ENCODE measurements around the gene CMTM1.

CMTM1 gene, protein sequence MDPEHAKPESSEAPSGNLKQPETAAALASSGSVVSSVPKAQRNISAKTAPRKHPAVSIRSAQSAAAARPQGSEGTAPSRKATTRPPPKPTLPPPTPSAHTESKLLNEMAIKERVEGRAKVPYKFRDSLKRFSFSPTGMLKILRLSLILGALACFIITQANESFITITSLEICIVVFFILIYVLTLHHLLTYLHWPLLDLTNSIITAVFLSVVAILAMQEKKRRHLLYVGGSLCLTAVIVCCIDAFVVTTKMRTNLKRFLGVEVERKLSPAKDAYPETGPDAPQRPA

DNA sequence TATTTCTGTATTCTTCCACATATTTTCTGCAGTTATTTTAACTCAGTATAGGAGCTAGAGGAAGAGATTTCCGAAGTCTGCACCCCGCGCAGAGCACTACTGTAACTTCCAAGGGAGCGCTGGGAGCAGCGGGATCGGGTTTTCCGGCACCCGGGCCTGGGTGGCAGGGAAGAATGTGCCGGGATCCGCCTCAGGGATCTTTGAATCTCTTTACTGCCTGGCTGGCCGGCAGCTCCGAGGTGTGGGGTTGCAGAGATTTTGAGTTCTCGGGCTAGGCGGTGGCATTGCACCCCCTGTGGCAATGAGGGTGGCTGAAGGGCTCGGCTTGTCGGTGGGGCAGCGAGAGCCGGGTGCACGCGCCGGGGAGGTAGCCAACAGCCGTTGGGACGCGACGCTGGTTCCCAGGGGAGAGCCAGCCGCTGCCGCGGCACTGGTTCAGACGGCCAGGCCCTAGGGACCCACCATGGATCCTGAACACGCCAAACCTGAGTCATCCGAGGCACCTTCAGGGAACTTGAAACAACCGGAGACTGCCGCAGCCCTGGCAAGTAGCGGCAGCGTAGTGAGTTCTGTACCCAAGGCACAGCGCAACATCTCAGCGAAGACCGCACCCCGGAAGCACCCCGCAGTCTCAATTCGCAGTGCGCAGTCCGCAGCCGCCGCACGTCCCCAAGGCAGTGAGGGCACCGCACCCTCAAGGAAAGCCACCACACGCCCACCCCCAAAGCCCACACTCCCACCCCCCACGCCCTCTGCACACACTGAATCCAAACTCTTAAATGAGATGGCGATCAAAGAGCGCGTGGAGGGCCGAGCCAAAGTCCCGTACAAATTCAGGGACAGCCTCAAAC, at the start of gene CMTM1:
TSS of gene CMTM1 (plus strand) at position 389 of the 851 bp plus-strand sequence. CDS start at position 464, 75 bp downstream.
- DNase-seq = no peak

DNA sequence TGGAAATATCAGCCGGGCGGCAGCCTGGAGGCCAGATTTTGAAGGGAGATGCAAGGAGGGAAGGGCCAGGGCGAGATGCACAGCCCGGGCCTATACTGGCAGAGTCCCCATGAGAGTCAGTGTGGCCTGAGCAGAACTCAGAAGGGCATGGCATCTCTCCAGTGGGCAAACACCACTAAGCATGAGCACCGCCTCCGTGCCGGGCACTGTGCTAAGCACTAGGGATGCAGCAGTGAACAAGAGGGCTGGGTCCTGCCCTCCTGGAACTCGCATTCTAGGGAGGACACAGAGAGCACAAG, 49.8 kb upstream of the CMTM1 start:
- DNase-seq = no peak

DNA sequence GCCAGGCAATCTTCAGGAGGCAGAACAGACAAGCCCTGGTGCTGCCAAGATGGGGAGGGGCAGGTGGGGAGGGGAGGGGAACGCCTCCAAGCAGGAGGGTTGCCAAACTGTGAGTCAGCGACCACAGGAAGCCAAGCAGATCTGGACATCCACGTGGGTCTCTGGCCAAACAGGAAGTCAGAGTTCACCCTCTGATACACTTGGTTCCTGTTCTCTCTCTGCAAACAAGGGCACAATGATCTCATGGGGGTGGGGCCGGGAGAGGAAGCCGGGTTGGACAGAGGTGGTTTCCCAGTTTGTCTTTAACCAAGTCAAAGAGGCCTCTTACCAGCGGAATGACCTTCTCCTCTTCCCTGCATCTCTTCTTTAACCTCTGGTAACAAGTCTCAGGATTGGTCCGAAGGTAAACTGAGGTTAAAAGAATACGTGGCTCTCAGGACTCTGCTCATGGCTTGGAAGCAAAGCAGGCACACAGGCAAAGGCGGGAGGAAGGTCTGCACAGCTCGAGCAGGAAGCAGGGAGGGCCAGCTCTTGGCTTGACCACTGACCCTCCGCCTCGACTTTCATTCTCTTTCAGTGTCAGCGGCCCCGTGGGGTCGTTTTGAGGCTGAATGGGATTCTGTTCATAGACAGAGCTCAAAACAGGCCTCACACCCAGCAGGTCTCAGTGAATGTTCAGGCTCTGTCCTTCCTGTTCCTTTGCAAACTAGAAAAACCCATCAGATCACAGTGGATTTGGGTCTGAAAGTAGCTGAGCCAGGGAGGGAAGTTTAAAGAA, 49.2 kb upstream of the CMTM1 start:
- DNase-seq = peak; percentile 93

DNA sequence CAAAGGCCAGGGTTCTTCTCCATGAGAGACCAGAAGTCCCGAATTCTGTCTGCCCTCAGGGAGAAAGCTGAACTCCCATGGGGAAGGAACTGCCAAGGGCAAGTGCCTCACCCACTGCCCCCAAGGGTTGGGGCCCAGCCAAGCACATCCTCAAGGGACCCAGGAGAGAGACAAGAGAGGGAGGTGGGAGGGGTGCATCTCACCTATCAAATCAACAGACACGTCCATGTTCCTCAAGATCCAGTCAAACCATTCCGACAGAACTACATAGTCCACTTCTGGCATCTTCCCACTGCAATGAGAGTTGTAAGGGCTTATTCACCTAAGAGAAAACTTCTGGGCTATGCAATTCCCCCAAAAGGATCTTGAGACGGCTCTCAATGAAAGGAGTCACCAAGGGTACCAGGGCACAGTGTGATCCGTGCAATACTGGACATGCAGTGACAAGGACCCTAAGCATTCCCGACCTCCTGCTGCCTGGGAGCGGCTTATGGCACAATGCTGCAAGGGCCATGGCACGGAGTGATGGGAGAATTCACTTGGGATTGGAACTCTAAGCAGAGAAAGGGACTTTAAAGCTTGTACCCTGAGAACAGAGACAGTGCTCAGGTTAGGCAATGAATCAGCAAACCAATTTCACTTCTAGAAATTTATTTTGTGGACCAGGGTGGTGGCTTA, 48.5 kb upstream of the CMTM1 start:
- DNase-seq = no peak

DNA sequence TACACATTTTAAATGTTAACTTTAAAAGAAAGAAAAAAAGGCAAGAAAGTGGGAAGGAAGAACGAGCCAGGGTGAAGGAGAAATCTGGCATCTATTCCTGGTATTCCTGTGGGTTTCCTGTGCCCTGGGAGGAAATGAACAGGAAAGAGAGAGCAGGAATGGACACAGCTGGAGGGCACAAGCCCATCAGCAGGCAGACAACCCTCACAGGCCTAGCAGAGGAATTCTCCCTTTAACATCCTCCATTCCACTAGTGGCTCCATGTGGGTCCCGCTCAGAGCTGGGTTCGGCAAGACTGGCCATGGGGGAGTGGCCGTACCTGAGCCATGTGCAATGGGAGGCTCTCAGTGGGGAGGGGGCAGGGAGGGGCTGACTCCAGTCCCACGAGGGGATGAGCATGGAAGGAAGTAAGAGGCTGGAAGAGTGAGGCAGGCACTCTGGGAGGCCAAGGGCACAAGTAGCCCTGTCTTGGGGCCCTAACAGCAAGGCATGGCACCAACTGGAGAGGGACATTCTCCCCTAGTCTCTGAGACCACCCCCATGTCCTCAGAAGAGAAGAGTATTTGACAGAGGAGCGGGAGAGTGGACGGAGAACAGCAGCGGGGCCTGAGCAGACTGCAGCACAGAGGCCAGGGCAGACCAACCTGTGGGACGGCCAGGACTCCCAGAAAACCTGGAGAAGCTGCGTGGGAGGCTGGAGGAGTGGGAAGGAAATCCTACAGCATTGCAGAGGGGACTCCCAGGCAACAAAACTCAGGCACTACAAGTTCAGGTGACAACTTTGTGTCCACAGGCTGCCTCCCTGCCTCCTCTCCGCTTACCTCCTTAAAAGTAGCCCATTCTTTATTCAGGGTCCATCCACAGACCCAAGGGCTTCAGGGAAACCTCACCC, 46.5 kb upstream of the CMTM1 start:
- DNase-seq = no peak

DNA sequence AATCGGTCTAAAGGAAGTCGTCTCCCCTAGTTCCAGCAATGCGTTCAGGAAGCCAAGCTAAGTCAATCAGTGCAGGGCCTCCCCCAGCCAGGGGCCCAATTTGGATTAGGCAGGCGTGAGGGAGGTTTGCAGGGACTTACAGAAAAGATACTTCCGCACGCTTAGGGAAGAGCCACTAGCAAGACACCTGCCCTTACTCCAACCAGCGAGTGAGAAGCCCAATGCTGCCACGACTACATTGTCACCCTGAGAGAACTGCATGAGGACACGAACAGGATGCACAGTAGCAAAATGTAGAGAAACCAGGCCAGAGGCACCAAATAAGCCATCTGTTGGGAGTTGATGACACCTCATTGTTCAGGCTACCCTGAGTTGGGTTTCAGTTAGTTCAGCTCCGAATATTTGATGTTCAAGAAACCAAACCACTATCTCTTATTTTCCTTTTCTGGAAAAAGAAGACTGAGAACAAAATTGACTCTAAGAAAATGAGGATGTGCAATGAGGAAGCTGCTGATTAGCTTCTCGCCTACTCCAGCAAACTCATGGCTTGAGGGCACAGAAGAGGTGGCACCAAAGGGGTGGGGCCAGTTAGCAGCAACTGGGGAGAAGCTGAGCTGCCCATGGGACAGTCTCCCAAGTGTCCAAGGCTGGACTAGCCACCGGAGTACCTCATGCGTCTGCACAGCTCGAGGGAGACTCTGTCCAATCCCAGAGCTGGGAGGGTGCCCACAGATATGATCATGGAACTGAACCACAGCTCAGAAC, 45.7 kb upstream of the CMTM1 start:
- no peak for DNase-seq

DNA sequence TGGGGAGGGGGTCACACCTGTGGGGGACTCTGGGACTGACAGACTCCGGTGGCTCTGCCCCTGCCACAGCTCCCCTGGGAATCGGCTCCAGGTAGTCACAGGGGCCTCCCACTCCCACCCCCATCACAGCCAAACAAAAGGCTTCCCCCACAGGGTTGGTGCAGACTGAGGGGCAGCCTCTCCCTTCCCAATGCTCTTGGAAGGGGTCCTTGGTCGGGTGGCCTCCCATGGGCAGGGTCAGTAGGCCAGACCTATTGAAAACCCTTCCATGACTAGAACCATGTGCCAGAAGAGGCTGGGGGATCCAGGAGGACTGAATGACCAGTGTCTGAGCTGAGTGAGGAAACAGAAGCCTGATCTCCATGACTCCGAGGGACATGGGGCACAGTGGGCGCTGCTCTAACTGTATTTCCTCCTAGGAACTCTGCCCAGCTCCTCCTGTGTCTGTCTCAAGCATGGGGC, 45.0 kb upstream of the CMTM1 start:
- no peak for DNase-seq

DNA sequence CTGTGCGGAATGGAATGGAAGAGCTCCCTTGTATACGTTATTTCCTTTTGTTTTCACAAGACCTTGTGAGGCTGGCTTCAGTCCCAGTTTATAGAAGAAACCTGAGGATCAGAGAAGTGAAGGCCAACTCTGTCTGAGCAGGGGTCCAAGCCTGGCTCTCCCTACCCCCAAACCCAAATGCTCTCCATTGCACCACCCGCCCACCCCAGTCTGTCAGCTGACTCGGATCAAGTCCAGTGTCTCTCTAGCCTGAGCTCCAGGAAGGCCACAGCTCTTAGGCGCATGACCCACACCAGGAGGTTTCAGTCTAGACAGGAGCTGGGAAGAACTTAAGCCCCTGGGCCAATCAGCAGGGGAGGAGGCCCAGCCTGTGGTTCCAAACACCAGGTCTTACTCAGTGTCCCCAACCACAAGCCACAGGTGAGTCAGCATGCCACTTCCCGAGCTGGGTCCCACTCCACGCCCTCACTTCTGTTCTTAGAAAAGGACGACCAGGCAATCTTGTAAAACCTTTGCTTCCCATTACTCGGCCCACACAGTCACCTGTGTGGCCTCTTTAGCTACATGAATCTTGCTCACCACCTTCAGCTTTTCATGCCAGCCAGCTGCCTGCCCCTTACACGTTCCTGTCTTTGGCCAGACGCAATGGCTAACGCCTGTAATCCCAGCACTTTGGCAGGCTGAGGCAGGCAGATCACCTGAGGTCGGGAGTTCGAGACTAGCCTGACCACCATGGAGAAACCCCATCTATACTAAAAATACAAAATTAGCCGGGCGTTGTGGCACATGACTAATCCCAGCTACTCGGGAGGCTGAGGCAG, 44.1 kb upstream of the CMTM1 start:
- peak; percentile 67 for DNase-seq

DNA sequence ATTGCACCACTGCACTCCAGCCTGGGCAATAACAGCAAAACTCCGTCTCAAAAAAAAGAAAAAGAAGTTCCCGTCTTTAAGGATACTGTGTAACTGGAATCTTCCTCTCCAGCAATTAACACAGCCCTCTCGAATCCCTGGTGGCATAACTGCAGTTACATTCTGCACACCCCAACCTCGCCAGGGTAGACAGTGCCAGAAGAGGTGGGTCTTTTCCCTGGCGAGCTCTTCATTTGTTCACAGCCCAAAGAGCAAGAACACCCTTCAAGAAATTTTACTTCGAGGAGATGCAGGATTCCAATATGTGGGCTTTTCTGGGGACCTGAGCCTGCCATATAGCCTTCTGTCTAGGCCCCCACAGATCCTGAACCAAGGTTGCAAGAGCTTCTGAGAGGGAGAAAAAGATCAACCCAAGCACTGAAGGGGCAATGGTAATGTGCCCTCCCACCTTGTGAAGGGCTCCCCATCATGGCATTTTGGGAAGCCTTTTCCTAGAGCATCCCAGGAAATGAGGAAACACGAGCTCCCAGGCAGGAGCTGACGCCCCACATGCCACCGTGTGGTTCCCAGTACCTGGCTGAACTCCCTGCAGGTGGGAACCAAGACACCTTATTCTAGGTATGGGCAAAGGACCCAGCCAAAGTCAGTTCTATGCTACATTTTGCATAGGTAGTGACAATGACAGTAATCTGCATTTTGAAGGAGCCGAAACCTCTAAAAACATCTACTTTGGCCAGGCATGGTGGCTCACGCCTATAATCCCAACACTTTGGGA, 43.2 kb upstream of the CMTM1 start:
- no peak for DNase-seq

DNA sequence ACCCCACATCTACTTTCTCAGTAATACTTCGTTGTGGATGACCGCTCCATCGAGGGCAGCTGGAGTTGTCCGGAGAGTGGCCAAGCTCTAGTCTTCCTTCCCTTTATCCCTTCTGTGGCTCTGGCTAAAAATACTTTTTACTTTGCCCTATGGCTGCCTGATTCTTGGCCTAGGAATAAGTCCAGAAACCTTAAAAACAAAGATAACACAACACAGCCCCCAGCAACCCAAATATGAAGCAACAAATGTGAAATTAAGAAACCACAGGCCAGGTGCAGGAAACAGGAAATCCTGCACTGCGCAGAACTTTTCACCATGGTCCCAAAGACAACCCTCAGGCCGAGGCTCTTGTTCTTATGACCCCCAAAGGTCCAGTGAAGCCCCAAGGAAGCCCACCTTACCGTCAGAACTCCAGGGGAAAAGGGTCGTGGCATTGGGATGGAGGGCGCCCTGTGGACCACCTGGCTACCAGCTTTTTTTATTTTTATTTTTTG, 42.3 kb upstream of the CMTM1 start:
- no peak for DNase-seq

DNA sequence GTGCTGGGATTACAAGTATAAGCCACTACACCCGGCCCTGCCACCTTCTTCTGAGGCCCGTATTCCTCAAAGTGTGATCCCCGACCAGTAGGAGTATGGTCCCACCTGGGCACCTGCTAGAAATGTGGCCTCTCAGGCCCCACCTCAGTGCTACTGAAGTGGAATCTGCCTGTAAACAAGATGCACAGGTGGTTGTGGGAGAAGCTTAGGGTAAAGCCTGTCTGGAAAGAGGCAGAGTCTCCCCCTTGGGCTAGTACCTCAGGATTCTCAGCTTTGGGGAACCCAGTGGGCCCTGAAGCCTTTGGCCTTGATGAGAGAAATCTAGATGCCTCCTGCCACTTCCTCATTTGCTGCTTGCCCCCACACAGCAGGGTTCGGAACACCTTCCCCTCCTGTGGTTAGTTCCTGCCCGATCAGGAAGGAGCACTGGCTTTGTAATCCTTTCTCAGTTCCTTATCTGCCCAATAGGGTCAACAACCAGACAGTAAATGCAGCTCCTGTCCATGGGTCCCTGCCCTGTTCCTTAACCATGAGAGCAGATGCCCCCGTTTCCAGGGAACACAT, 41.6 kb upstream of the CMTM1 start:
- DNase-seq = no peak

DNA sequence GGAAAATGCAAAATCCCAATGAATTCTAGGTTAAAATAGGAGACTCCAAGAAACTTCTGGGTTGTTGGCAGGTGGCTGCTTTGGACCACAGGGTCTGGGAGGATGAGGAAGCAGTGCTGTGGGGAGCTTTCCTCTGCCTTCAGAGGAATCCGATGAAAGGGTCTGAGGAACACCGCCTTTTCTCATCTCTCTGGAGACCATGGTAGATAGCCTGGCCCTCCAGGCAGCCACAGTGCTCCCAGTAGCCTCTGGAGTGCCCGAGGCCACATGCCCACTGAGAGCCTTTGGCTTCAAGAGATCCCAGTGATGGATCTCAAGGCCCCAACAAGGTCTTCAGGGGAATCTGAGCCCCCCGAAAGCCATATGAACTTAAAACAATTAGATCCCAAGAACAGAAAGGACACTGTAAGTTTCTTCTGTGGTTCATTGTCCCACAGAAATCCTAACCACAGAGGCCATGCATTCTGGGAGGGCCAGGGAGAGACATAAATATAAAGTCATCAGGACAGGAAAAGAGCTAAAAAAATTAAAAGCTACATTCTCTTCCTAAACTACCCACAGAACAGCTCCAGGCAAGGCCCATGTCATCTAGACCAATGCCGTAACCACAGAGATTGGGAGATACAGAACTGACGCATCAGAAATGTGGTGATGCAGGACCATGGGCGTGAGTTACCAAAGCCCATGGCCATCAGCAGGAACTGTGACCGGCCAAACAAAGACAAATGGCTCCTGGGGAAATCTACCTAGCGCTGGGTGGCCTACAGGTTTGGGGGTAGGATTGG, 40.7 kb upstream of the CMTM1 start:
- no peak for DNase-seq

DNA sequence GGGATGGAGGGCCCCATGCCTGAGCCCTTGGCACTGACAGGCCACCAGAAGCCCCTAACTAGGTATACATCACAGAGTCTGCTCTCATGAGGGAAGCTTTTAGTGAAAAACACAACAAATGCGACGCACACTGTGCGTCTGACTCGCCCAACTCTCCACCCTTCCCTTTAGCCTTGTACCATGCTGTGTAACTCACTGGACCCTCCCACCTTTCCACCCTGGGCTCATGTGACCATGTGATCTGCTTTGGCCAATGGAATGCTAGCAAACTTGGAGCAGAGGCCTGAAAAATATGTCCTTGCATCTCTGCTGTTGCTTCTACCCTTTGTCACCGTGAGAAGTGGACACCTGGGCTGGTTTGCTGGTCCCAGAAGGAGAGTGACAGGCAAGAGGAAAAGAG, 37.9 kb upstream of the CMTM1 start:
- no peak for DNase-seq

DNA sequence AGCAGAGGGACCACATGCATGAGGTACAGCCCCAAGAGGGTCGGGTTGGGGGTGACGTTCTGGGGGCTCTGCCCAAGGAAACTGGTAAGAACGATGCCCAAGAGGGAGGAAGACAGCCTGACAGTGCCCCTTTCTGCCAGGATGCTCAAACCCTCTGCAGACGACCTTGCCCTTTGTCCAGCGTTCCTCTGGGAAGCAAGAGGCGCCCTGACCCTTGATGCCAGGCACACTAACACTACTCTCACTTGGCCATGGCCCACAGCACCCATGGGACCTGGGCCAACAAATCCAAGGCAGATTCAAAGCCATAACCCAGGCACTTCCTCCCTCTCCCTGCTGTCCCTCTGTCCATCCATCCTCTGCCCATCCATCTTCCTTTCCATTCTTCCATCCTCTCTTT, 36.8 kb upstream of the CMTM1 start:
- no peak for DNase-seq

DNA sequence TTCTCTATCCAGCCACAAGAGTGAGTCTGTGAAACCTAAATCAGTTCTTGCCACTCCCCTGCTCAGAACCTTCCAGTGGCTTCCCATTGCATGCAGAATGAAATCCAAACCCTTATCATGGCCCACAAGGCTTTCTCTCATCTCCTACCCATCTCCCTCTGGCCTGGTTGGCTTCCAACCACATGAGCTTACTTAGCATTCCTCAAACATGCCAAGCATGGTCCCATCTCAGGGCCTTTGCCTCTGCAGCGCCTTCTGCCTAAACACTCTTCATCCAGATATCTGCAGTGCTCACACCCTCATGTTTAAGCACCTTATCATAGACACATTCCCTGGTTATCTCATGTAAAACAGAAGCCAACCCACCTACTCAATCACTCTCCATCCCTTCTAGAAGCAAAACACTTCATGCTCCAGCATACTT, 31.9 kb upstream of the CMTM1 start:
- no peak for DNase-seq

DNA sequence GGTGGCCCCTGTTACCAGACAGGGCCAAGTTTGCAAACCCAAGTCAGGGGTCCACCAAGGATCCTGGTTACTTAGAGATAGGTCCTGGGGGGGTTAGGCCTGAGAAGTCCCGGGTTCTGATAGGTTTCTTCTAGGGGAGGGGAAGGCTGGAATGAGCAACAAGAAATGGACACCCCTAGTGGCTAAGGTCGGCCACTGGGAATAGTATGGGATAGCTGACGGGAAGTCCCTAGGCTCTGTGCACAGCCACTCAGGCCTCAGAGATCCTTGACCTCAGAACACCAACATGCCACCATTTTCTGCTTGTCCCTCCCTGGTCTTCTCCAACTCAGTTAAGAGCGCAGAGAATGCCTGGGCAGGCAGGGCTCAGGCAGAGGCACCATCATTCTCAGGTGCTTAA, 29.7 kb upstream of the CMTM1 start:
- no peak for DNase-seq

DNA sequence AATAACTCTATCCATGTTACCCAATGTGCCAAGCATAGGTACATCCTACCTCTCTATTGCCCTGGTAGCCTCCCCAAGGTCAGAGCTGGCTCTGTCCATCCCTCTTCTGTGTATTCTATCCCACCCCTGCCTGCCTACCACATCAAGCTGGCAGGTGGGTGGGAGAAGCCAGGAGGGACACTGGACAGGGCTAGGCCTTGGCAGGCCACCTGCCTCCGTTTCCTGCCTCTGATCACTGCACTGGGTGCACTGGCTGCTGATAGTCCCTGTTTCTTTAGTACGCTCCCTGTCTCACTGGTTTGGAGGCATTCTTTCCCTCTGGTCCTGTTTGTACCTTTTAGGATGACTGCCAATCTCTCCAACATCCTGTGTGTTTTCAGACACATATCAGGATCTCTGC, 29.0 kb upstream of the CMTM1 start:
- no peak for DNase-seq

DNA sequence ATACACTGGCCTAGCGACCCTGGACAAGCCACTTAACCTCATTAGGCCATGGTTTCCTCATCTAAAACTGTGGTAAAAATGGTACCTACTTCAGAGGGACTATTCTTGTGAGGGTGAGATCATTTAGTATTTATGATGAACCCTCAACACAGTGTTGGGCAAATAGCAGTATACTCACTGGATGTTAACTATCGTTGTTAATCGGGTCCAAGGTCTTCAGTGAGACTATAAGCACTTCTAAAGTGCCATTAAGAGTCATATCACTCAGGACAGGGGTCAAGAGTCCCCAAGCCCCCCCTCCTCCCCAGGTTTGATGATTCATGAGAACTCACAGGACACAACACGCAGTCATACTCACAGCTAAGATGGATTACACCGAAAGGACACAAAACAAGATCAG, 27.3 kb upstream of the CMTM1 start:
- no peak for DNase-seq
